GM12801 (cell line): ENCODE results near the gene SOCS1.

ENCODE experiments used
- TF ChIP-seq, protein P1 (sequence below): IDR thresholded peaks from one replicate; pipeline ENCODE4 v1.5.1; 2011; ENCODE audit warnings: control low read depth; ENCODE audit not compliant: insufficient read length; ENCODE audit errors: extremely low read depth

The SOCS1 gene

DNA sequence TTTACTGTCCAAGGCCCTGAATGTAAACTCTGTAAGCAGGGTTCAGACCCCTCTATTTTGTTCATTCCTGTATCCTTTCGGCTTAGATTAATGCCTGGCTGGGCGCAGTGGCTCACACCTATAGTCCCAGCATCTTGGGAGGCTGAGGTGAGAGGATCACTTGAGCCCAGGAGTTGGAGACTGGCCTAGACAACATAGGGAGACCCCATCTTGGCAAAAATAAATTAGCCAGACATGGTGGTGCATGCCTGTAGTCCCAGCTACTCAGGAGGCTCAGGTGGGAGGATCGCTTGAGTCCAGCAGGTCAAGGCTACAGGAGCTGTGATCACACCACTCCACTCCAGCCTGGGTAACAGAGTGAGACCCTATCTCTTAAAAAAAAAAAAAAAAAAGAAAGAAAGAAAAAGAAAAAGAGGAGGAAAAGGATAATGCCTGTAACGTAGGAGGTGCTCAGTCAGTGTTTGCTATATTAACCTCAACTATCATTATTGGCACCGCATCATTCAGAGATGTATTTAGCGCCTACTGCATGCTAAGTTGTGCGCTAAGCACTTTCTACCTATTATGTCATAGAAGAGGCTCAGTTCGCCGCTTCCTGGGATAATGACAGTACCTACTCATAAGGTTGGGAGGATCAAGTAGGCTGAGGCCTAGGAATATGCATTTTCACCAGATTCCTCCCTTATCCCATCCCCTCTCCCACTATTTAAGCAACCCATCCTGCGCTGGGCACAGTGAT lies 5.0 kb downstream of the SOCS1 start:
- TF ChIP-seq, protein P1, sequence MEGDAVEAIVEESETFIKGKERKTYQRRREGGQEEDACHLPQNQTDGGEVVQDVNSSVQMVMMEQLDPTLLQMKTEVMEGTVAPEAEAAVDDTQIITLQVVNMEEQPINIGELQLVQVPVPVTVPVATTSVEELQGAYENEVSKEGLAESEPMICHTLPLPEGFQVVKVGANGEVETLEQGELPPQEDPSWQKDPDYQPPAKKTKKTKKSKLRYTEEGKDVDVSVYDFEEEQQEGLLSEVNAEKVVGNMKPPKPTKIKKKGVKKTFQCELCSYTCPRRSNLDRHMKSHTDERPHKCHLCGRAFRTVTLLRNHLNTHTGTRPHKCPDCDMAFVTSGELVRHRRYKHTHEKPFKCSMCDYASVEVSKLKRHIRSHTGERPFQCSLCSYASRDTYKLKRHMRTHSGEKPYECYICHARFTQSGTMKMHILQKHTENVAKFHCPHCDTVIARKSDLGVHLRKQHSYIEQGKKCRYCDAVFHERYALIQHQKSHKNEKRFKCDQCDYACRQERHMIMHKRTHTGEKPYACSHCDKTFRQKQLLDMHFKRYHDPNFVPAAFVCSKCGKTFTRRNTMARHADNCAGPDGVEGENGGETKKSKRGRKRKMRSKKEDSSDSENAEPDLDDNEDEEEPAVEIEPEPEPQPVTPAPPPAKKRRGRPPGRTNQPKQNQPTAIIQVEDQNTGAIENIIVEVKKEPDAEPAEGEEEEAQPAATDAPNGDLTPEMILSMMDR = no peak

DNA sequence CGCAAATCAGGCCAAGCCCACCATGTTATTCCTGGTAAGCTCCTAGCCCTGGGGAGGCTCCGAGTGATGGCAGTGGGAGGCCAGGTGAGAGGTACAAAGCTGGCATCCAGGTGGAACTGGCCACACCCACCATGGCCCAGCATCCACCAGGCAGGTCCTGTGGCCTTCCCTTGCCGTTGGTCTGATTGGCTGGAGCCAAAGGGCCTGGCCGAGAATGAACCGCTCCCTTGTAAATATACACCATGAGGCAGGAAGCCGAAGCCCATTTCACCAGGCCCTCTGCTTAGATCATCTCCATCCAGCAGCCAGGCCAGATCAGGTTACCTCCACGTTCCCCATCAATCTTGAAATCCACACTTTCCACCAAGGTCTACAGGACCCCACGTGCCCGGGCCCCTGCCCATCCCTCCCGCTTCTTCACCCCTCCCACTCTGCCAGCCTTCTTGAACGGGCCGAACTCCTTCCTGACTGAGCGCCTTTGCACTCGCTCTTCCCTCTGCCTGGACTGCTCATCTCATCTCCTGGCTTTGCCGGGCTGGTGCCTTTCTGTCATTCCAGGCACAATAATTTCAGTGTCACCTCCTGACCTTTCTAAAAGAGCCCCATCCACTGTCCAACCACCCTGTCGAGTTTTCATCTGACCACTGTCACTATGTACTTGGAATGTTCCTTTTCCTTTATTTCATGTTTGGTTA lies 5.8 kb downstream of the SOCS1 start:
- TF ChIP-seq, protein P1 = no peak

DNA sequence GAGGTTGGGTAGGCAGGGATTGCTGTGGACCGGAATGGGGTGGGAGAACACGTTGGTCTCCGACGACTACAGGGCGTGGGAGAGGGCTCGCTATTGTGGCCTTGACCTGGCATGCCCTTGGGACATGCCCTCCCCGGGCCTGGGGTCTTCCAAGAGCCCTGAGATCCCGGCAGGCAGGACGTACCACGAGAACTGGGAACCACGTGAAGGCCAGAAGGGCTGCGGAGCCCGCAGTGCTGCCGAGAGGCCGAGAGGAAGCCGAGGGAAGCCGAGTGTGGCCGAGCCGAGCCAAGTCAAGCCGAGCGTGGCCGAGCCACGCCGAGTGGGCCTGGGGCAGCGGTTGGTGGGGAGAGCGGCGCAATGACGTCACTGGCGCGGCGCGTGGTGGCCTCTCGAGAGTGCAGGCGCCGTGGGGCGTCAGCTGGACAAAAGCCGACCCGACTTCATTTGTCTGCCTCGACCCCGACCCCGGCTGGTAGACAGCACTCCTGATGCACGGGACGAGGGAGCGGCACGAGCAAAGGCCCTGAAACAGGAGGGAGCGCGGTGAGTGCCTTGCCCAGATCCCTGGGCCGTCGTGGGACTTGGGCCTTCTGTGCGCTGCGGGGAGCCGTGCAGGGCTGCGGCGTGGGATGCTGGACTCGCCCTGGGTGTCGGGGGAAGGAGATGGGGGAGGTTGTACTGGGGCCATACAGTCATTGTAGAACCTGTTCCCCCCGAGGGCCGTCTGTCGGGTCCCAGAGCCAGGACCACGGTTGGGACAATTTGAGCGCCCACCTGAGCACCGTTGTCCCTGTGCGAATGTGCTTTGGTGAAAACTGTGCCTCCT lies 6.6 kb downstream of the SOCS1 start:
- TF ChIP-seq, protein P1 = no peak

DNA sequence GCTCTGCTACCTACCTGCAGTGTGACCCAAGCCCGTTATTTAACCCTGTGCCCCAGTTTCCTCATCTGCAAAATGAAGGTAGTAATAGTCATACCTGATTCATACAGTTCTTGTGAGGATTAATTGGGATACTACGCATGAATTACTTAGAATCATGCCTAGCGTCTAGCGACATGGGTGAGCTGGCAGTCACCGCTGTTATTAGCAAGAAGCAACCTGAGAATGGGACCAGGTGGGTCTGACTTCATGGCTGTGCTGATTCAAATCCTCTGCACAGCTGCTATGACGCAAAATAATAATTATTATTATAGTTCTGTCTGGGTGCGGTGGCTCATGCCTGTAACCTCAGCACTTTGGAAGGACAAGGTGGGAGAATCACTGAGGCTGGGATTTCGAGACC lies 7.9 kb downstream of the SOCS1 start:
- TF ChIP-seq, protein P1 = no peak

DNA sequence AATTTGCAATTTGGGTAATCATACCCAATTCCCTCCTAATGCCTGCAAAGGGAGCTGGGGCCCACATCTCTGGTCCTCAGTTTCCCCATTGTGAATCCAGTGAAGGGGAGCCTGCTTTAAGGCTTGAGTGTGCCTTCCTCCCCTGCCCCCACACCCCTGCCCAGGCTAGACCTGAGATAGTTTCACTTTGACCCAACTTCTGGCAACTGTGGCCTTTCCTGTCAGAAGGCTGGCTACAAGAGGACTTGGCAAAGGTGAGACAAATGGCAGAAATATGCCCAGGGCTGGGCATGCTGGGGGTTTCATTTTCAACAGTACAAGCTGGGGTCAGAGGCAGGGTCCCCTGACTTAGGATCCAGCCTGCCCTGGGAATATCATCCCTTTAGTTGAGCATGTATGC lies 10.0 kb downstream of the SOCS1 start:
- TF ChIP-seq, protein P1 = no peak

DNA sequence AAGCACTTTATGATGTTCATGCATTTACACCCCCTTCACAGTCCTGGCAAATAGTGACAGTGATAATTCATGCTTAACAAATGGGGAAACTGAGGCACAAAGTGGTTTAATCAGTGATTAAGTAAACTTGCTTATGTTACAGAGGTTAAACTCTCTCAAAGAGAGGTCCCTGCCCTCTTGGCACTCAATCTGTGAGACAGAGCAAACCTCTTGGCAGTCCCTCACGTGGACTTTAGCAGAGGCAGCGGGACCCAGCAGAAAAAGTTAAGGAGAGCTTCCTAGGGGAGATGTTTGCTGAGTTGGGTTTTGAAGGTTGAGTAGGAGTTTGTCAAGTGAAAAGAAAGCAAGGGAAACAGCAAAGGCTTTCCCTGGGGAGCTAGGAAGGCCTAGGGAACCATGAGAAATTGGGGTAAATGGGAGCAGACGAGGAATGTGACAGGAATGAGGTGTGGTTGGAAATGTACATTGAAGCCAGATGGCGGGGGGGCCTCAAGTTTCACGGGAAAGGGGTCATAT lies 10.7 kb downstream of the SOCS1 start:
- TF ChIP-seq, protein P1 = no peak

DNA sequence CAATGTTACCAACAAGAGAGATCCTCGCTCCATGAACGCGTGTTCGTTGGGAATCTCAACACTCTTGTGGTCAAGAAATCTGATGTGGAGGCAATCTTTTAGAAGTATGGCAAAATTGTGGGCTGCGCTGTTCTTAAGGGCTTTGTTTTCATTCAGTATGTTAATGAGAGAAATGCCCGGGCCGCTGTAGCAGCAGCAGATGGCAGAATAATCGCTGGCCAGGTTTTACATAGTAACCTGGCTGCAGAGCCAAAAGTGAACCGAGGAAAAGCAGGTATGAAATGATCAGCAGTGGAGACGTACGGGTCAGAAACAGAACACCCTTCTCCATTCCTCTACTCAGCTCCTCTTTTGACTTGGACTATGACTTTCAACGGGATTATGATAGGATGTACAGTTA lies 13.3 kb downstream of the SOCS1 start:
- TF ChIP-seq, protein P1 = no peak
